COR-L47 (cell line): ENCODE measurements around the gene SMC3.
A peak's percentile ranks its signal among the peaks of the same experiment; 100 is the strongest.
"Not testable (repeated sequence)": the region's sequence is repeated elsewhere in the genome, so short reads cannot be mapped to it uniquely, and the experiment has no call there.

Source experiments
- DNase-seq: peaks from one replicate; lab custom pipeline; 2025; lab: John Stamatoyannopoulos, UW

Gene SMC3

GRCh38 chr10:110625951-110626855 lies 58.7 kb downstream of the SMC3 start:
- no peak for DNase-seq

- DNase-seq, result no peak
Observed at GRCh38 chr10:110628161-110628560, 60.7 kb downstream of the SMC3 start.

- DNase-seq, result peak; percentile 86
Observed at GRCh38 chr10:110629680-110630191, 62.2 kb downstream of the SMC3 start.

- no peak for DNase-seq
Observed at GRCh38 chr10:110631934-110632333, 64.4 kb downstream of the SMC3 start.

GRCh38 chr10:110632591-110633215 lies 65.2 kb downstream of the SMC3 start:
- DNase-seq, result no peak

GRCh38 chr10:110634527-110635209 lies 67.2 kb downstream of the SMC3 start:
- DNase-seq, result peak; percentile 28

- DNase-seq, result no peak
Observed at GRCh38 chr10:110636572-110636931, 69.1 kb downstream of the SMC3 start.

GRCh38 chr10:110636932-110637557 lies 69.5 kb downstream of the SMC3 start:
- DNase-seq, result no peak

GRCh38 chr10:110637558-110638053 lies 70.1 kb downstream of the SMC3 start:
- DNase-seq, result no peak

GRCh38 chr10:110638319-110638718 lies 70.8 kb downstream of the SMC3 start:
- DNase-seq, result no peak

GRCh38 chr10:110639046-110639445 lies 71.6 kb downstream of the SMC3 start:
- not testable (repeated sequence) for DNase-seq

- DNase-seq, result not testable (repeated sequence)
Observed at GRCh38 chr10:110639858-110640257, 72.4 kb downstream of the SMC3 start.

GRCh38 chr10:110641256-110641655 lies 73.8 kb downstream of the SMC3 start:
- DNase-seq, result peak; percentile 9

- no peak for DNase-seq
Observed at GRCh38 chr10:110642204-110643034, 74.9 kb downstream of the SMC3 start.

GRCh38 chr10:110643035-110643652 lies 75.6 kb downstream of the SMC3 start:
- no peak for DNase-seq

GRCh38 chr10:110643653-110644597 lies 76.4 kb downstream of the SMC3 start, which contains the start of gene RBM20:
Gene RBM20, plus strand, starts transcription at chr10:110644336. Its CDS starts 119 bp downstream, at chr10:110644455.
- DNase-seq, result no peak

GRCh38 chr10:110644598-110645462 lies 77.3 kb downstream of the SMC3 start:
- no peak for DNase-seq

GRCh38 chr10:110646417-110647135 lies 79.1 kb downstream of the SMC3 start:
- DNase-seq, result no peak
